HG03159 (cell line): Measurements from ENCODE around the gene GSE1.

Experiments used
- ATAC-seq: cut with Tn5 transposase; IDR thresholded peaks from one replicate; pipeline ENCODE4 v1.9.1; 2021; ENCODE audit warnings: mild to moderate bottlenecking, moderate library complexity; ENCODE audit not compliant: unreplicated experiment

GSE1 gene

DNA sequence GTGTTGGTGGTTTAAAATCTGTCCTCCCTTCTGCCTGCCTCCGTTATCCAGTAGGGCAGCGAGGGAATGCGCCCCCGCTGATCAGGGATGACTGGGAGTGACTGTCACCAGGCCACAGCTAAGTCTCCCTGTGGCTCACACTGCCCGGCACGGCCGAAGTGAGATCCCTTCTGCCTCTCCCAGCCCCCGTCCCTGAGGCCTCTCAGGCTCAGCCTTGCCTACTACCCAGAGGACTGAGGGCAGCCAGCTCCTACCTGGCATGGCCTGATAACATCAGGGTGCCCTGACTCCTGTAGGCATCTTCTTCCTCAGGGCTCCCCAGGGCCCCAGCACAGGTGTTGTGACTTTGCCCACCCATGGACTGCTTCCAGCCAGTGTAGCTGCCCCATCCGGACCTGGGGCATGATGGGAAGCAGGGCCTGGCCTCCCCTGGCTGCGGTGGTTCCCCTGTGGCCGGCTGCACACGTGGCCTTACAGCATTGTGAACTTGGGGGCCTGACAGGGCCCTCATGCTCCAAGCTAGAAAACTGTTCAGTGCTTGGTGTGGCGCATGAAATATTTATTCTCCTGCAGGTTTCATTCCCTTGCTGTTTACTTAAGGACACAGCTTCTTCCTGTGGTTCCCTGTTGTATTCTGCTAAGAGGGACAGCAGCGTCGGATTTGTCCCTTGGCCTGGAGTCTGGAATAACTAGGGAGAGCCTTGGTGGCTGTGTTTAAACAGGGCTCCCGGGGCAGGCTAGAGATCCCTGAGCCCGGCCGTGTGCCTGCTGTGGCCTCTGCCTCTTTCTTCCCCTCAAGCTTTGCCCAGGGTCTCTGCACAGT is 45.6 kb downstream of the GSE1 start:
- ATAC-seq, result no peak

DNA sequence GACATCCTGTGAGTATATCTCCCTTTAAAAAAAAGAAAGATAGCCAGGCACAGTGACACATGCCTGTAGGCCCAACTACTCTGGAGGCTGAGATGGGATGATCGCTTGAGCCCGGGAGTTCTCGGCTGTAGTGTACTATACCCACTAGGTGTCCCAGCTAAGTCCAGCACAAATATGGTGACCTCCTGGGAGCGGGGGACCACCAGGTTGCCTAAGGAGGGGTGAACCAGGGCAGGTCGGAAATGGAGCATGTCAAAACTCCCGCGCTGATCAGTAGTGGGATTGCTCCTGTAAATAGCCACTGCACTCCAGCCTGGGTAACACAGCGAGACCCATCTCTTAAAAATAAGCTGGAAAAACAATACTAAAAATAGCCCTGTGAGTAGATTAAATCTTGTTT is 46.2 kb downstream of the GSE1 start:
- ATAC-seq, result no peak

DNA sequence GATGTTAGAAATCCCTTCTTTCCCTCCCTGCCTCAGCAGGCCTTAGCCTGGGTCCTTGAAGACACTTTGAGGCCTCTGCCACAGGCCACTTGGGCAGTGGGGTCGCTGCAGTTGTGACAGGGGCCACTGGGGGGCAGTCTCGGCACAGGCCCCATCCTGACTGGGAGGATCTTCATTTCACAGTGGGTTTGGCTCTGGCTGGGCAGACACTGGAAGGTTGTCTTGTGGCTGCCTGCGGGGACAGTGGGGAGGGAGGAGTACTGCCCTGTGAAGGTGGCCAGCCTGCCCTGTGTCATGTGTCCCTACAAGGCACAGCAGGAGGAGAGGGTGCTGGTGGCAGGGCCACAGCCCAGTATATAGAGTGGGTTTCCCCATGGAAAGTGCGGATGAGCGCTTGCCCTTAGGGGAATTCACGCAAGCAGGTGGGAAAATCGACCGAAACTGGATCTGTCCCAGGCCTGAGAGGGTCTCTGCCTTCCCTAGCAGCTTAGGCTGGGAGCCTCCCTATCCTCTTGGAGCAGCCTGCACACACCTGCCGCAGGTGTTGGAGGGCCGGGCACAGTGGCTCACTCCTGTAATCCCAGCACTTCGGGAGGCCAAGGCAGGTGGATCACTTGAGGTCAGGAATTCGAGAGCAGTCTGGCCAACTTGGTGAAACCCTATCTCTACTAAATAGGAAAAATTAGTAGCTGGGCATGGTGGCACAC is 46.8 kb downstream of the GSE1 start:
- no peak for ATAC-seq

GRCh38 chr16:85660843-85661739 is 48.0 kb downstream of the GSE1 start:
- ATAC-seq, result no peak

- ATAC-seq, result no peak
These were observed 48.8 kb downstream of the GSE1 start for GRCh38 chr16:85661740-85662481.

DNA sequence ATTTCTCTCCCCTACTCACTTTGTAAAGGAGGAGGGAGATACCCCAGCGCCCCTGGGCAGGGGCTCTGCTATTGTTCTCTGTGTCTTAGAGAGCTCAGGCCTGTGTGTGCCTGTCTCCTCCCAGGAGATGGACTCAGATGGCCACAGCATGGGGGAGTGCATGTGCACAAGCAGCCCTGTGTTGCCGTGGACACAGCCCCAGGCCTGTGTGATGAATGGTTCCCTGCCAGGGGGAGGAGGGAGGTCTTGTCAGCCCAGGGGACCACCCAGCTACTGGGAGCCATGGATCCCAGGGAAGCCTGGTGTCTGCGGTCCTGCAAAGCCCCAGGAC is 49.3 kb downstream of the GSE1 start:
- no peak for ATAC-seq

DNA sequence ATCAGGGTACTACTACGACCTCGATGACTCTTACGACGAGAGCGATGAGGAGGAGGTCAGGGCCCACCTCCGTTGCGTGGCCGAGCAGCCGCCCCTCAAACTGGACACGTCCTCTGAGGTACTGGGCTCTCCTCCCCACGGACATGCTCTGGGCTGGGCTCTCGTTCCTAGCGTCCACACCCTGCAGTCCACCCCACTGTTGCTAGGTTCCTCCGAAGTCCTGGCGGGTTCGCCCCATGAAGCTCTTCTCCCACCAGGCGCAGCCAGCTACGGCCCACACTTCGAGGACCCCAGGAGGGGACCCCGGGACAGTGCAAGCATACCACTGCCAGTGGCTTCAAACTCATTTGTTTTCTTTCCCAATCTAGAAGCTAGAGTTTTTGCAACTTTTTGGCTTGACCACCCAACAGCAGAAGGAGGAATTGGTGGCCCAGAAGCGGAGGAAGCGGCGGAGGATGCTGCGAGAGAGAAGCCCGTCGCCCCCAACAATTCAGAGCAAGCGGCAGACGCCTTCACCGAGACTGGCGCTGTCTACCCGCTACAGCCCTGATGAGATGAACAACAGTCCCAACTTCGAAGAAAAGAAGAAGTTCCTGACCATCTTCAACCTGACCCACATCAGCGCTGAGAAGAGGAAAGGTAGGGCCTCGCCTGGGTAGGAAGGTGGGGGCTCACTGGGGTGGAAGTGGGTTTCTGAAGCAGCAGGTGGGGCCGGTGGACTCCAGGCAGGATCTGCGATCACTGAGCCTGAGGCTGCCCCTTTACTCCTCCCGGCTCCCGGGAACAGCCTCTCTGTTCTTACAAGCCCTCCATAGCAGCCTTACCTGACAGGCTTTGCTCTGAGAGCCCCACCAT is 50.1 kb downstream of the GSE1 start:
- ATAC-seq, result no peak

DNA sequence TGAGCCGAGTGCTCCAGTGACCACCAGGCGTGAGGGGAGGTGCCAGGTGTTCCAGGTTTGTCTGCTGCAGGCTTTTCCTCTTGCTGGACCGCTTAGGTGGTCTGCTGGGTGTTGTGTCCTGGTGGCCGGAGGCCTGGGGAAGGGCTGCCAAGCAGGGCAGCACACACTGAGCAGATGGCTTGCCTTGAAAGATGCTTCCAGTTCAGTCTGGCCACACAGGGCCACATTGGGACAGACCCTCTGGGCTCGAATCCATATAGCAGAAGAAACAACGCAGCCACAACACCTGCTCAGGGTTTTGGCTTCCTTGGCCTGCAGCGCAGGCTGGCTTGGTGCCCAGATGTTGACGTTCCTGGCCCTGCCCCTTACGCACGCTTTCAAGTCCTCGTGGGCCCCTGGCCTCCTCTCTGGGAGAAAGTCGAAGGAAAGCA is 50.8 kb downstream of the GSE1 start:
- ATAC-seq, result no peak

DNA sequence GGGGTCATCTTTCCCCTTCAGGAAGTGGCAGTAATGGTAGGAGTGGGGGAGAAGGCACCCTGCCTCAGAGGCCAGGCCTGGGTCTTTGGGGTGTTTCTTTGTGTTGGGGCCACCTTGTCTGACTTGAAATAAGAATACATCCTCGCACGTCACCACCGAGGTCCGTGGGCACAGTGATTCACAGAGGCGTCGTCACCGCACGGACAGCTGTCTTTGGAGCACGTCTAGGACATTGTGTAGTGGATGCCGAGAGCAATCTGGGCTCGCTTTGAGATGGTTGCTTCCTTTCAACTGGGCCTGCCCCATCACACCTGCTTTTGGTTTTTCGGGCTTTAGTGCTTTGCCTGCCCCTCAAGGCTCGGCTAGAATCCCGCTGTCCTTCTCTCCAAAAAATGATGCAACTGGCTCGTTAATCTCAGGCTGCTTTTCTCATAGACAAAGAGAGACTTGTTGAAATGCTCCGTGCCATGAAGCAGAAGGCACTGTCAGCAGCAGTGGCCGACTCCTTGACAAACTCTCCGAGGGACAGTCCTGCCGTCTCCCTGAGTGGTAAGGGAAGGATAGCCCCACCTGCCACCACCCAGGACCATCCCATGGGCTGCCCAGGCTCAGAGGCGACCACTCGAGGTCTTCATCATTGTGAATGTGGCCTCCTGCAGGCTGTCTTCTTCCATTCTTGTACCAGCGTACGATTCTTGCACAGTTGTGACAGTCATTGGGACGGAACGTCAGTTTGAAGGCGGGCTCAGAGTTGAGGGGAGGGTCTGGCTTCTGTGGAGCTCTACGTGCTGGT is 51.7 kb downstream of the GSE1 start:
- no peak for ATAC-seq

DNA sequence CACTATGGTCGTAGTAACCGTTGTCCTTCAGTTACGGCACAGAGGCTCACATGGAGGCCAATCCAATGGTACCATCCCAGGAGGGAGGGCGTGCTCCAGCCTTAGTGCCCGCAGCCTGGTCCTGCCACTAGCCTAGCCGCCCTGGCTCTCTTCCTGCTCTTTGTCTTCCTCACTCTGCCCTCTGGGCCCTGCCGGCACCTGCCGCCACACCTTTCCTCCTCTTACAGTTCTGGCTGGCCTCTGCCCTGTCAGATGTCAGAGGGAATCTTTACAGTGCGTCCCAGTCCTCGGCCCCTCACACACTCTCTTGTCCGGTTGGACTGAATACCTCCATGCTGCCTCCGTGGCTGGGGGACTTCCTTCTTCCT is 52.2 kb downstream of the GSE1 start:
- no peak for ATAC-seq

GRCh38 chr16:85665929-85666328 is 52.8 kb downstream of the GSE1 start:
- ATAC-seq, result no peak

DNA sequence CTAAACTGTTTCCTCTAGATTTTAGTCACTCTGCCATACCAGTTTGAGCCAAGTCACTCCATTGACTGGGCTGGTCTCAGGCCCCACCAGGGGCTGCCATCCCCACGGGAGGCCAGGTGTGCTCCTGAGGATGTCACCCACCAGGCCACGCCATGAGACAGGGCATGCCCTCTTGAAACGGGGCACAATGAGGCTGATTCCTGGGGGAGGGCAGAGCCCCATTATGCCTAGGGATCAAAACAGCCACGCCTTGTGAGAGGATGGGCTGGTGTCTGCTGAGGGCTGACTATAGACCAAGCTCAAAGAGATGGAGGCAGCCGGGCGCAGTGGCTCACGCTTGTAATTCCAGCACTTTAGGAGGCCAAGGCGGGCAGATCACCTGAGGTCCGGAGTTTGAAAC is 54.1 kb downstream of the GSE1 start:
- no peak for ATAC-seq

- ATAC-seq, result no peak
These were observed 54.8 kb downstream of the GSE1 start for GRCh38 chr16:85667841-85668413.

DNA sequence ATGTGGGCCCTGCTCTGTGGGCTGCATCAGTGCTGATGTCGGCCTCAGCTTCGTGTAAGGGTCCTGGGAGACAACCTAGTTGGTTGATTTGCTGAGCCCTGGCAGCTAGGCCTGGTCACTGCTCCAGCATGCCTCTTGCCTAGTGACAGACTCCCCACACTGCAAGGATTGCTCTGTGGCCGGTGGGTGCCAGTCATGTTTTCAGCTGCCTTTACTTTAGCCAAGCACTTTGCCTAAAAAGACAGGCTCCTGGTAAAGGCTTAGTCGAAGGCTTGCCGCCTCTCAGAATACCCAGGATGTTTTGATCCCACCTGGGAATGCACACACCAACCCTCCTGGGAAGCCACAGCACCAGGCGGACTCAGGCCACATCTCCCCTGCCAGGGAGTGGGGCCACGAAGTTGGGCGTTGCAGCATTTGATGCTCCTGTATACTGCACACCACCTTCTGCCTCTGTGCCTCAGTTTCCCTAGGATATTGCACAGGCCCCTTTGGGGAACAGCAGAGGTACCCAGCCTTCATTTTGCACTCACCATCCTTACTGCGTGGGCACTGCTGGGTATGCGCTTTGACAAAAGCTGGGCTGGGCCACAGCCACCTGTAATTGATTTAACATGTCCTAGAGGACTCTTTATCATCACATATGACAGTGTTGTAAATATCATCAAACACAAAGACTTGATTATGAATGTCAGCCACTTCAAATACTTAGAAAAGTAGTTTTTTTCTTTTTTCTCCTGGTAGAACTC is 55.7 kb downstream of the GSE1 start:
- ATAC-seq, result no peak

- ATAC-seq, result no peak
These were observed 57.7 kb downstream of the GSE1 start for GRCh38 chr16:85670840-85671239.

DNA sequence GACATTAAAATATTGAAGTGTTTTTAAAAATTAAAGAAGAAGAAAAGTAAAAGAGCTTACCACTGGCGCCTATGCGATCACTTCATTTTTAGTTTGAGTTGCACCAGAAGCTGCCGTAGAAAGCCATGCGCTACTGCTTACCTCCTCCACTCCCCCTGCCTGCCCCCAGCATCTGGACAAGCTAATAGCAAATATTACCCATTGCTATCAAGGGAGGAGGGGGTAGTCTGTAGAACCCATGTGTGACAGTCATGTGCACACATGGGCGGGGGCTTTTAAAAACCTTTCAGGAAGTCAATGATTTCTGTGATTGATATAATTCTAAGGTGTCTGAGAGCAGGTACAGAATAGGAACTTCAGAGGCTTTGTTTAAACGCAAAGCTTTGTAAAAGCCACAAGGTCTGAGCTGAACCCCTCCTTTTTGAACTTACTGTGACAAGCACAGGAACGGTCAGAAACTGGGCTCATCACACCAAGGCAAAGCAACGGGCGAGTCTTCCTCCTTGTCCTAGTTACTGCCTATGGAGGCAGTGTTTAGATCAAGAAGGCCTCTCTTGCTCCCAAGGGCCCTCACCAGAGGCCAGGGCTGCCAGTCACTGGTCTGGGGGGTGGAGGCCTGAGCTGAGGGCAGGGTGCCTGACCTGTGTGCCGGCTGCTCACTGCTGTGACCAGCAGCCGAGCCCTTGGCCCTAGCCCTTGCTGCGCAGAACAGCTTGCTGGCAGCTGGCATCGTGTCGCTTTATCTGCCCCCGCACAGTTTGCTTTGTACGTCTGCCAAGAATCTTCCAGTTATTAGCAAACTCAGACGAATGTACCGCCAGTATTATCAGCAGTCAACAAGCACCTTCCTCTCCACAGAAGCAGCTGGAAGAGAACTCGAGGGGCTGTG is 60.7 kb downstream of the GSE1 start:
- no peak for ATAC-seq

GRCh38 chr16:85674418-85674755 is 61.3 kb downstream of the GSE1 start:
- no peak for ATAC-seq
